NK-92 (cell line): ENCODE results near the gene TPM4.

Source experiments
- DNase-seq: peaks from one replicate; lab custom pipeline; 2025; ENCODE audit not compliant: unreplicated experiment; lab: John Stamatoyannopoulos, UW

Gene TPM4

GRCh38 chr19:16121967-16122366, 45.7 kb downstream of the TPM4 start:
- no peak for DNase-seq

DNA sequence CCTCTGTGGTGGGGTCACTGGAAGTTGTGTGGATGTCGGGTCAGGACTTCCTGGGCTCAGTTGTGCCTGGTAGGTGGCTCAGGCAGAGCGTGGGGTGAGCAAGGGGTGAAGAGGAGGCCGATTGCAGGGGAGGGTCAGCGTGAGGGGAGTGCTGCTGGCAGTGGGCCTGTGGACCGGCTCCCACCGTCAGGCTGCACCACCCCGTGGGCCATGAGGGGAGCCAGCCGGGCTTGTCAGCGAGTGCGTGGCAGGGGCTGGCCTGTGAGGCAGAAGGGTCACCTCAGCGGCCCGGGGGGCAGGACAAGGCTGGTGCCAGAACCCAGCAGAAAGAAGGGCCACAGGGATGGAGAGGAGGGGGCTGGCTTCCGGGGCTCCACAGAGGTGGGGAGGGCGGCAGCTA, 48.7 kb downstream of the TPM4 start:
- no peak for DNase-seq

GRCh38 chr19:16125737-16126495, 49.6 kb downstream of the TPM4 start:
- no peak for DNase-seq

DNA sequence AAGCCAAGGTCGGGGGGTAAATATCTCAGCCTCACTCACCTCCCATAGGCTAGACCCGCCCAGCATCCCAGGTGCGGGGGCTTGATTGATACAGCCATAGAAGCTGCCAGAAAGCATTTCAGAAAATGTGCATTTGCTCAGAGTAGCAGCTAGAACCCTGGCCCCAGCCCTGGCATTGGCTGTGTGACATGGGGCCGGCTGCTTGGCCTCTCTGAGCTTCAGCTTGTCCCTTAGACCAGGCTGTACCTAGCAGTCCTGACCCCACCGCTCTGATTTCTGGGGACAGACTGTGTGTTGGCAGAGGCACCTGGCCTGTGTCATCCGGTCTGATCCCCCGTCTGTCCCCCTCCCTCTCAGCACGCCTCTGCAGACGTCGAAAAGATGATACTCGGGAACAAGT, 50.8 kb downstream of the TPM4 start:
- DNase-seq: no peak

DNA sequence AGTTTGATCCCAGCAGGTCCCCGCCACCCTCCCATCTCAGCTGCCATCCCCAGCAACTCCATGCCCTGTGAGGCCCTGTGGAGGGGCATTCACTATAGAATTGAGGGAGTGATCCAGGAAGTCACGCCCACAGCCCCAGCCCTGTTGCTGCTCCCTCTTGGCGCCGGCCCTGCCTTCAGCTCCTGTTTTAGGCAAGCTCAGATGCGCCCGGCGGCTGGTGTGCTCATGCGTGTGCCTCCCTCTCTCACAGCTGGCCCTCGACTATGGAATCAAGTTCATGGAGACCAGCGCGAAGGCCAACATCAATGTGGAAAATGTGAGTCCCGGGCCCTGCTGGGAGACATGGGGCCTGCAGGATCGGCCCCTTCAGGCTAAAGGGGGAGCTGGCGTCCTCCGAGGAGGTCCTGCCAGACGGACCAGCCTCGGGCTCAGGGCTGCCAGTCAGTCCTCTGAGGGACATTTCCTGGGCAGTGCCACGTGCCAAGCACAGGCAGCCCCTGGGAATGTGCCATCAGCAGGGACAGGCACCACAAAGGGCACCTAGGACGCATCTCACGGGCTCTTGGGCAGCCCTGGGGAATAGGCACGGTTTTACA, 51.6 kb downstream of the TPM4 start:
- DNase-seq: no peak

GRCh38 chr19:16131648-16132047, 55.4 kb downstream of the TPM4 start:
- no peak for DNase-seq

GRCh38 chr19:16133818-16134217, 57.5 kb downstream of the TPM4 start:
- no peak for DNase-seq

DNA sequence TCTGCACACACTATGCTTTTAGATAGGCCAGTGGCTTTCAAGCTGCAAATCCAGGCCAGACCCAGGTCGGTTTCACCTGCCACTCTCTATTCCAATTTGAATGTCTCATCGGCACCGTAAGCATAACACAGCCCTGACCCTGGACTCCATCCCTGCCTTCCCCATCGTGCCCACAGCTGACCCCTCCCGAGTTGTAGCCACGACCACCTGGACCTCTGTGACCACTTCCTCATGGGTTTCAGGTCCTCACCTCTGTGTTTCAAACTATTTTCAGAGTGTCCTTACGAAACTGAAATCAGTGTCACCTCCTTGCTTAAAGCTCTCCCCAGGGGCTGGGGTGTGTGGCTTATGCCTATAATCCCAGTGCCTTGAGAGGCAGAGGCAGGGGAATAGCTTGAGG, 58.2 kb downstream of the TPM4 start:
- DNase-seq: no peak

DNA sequence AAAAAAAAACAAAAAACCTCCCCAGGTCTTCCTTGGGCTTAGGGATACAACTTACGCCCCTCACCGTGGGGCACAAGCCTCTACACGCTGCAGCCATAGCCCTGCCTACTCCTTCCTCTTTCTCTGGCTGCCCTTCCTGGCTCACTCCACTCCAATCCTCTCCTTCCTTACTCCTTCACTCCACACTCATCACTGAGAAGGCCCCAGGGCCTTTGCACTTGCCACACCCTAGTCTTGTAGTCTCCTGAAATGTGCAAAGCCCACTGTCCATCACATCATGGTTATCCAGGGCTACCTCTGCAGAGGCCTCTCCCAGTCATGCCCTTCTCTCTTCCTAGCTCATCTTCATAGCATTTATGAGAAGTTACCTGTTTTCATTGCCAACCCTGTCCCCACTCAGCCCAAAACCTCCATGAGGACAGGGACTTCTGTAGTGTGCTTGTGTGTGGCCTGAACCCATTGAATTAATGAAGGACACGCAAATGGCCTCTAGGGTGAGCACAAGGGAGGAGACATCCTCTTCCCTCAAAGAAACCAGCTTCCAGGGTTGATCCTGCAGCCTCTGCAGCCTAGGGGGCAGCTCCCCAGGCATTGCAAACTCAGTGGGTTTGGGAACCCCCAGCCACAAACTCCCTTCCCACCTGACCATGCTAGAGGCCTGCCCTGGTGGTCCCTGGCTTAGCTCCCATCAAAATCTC, 59.3 kb downstream of the TPM4 start:
- DNase-seq: no peak

DNA sequence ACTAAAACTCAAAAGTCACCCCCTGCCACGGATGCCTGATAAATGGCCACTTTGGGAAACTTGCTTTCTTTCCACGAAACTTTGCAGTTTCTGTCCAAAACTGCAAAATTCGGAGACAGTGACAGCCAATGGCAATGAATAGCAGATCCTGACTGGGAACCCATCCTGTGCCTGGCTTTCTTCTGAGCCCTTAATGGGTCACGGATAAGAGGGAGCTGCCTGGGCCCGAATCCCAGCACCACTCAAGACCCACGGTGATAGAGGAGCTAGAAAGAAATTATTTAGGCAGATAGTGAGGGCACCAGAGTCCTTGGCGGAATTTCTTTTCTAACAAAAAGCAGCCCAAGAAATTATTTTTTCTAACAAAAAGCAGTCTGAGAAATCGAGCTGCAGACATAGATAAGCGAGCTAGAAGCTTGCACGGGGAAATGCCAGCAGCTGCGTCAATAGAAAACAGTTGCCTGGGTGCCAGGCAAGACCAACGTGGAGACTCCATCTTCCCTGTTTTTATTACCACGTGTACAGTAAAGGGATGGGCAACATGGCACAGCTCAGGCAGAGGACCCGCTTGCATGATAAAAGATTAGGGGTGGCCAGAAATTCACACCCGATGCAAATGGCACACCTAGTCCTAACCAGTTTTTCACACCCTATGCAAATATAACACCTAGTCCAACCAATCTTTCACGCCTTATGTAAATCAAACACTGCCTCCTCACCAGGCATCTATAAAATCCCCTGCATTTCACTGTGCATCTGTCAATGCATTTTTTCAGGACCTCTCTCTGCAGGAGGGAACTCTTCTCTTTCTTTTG, 60.1 kb downstream of the TPM4 start:
- DNase-seq: no peak

GRCh38 chr19:16139752-16140151, 63.5 kb downstream of the TPM4 start:
- DNase-seq: no peak

- DNase-seq: no peak
These were observed 64.7 kb downstream of the TPM4 start for GRCh38 chr19:16141043-16141442.

DNA sequence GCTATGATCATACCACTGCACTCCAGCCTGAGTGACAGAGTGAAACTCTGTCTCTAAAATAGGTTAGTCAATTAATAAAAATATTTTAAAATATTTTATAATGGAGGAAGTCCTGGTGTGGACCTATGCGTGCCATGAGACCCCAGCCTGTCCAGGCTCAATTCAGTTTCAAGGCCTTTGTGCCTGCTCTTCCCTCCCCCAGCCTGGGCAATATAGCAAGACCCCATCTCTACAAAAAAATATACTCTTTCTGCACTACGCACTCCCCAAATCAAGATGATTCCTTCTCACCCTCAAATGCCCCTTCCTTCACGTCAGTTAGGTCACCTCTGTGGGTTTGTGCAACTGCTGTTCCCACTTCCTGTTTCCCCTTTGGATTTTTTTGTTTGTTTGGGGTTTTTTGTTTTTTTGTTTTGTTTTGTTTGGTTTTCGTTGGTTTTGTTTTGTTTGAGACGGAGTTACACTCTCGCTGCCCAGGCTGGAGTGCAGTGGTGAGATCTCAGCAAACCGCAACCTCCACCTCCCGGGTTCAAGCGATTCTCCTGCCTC, 65.8 kb downstream of the TPM4 start:
- no peak for DNase-seq

DNA sequence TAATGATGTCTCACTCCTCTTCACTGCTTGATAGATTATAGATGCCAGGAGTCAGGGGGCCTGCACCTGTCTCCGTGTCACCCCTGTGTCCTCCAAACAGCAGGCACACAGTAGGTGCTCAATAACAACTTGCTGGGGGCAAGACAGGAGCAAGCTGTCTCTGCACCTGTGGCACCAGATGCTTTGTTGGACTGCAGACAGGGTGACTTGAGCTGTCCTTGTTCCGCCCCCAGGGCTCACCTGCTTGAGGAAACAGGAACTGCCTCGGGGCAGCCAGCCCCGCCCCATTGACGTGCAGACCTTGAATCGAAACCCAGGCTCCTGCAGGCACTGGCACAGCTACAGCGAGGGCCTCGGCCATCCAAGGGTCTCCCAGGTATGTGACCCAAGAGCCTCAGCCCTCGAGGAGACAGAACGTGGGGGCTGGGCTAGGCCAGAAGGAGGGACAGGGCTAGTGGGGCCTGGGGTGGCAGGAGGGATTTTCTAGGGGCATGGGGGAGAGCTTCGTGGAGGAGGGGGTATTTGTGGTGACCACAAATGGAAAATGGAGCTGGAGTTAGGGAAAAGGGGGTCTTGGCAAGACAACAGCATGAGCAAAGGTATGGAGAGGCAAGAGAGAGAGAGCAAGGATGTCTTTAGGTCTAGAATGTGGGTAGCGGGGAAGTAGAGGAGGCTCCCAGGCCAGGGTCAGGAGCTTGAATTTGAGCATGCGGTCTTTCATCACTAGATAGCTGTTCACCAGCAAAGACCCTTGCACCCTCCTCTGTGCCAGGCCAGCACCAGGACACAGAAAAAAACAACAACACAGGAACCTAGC, 67.3 kb downstream of the TPM4 start, which contains the start of gene HSH2D:
Gene HSH2D (plus strand): TSS at position 287 of the 817 bp plus-strand sequence. CDS start 5,066 bp downstream, outside the sequence.
- DNase-seq: no peak

GRCh38 chr19:16144216-16144581, 67.9 kb downstream of the TPM4 start:
- DNase-seq: no peak

GRCh38 chr19:16146112-16146511, 69.8 kb downstream of the TPM4 start:
- DNase-seq: no peak

DNA sequence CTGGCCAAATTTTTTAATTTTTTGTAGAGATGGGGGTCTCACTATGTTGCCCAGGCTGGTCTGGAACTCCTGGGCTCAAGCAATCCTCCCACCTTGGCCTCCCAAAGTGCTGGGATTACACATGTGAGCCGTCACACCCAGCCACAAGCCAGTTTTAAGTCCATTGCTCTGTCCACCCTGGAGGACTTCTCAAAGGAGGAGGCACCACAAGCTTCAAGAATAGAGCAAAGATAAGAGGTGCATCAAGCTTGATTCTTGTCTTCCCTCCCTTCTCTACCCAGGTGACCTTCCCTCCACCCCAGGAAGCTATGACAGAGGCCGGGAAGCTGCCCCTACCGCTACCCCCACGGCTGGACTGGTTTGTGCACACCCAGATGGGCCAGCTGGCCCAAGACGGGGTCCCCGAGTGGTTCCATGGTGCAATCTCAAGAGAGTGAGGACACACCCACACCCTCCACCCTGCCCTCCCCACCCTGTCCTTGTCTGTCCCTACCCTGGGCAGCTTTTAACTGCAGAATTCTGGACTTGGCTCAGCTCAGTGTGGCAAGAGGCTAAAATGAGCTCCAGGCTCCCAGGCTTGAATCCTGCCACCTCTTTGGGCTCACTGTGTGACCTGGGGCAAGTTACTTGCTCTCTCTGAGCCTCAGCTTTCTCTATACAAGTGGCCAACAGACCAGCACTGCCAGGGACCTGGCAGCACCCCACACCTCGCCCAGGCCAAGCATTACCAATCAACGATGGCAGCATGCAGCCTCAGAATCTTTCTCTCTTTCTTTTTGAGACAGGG, 72.3 kb downstream of the TPM4 start:
- no peak for DNase-seq
